ENCODE results near the gene KRT39.

KRT39 gene

DNA sequence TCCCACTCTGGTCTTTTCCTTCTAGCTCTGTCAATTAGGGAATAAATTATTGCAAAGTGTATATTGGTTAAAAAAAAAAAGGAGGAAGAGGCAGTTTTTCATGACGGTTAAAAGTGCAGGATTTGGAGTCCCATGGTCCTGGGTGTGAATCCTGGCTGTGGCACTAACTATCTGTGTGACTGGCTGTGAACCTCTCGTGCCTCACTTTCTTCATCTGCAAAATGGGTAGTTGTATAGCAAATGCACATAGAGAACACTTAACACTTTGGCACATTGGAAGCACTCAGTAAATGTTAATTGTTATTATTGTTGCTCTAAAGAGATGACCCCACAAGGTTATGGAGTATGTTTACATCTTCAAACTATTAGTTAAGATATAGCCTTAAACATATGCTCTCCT, 18.8 kb downstream of the KRT39 start:
- H3K4me3 ChIP-seq (ENCODE audit: low read depth, low read length), result no peak overlapping the region
- CTCF ChIA-PET, result interaction anchor here (1.0 kb wide), 1 partner anchor 21 kb away, joined by 3 read pairs; no protein-coding TSS in a partner anchor
- TF ChIP-seq, protein P1, sequence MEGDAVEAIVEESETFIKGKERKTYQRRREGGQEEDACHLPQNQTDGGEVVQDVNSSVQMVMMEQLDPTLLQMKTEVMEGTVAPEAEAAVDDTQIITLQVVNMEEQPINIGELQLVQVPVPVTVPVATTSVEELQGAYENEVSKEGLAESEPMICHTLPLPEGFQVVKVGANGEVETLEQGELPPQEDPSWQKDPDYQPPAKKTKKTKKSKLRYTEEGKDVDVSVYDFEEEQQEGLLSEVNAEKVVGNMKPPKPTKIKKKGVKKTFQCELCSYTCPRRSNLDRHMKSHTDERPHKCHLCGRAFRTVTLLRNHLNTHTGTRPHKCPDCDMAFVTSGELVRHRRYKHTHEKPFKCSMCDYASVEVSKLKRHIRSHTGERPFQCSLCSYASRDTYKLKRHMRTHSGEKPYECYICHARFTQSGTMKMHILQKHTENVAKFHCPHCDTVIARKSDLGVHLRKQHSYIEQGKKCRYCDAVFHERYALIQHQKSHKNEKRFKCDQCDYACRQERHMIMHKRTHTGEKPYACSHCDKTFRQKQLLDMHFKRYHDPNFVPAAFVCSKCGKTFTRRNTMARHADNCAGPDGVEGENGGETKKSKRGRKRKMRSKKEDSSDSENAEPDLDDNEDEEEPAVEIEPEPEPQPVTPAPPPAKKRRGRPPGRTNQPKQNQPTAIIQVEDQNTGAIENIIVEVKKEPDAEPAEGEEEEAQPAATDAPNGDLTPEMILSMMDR (IDR thresholded peaks at IDR 0.05; ENCODE audit: insufficient read depth, low read length, missing control alignments), result no peak
- no peak for DNase-seq (ENCODE audit: low read depth, low spot score)
- POLR2A ChIA-PET, result no interaction called here

DNA sequence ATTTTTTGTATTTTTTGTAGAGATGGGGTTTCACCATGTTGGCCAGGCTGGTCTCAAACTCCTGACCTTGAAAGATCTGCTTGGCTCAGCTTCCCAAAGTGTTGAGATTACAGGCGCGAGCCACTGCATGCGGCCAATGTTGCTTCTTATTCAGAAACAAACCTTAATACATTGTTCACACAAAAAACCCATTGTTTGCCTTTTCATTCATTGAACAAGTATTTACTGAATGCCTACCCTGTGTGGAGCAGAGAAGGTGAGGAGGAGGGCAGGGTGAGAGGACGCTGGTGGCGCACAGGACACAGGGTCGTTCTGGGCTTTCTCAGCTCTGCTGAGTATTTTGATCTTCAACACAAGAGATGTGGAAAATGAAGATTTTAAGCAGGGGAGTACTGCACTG, 21.3 kb downstream of the KRT39 start:
- H3K4me3 ChIP-seq (ENCODE audit: low read depth, low read length), result no peak overlapping the region
- no peak for DNase-seq (ENCODE audit: low read depth, low spot score)
- ChIA-PET POLR2A (no interaction called here), CTCF (no interaction called here)
- TF ChIP-seq, protein P1 (IDR thresholded peaks at IDR 0.05; ENCODE audit: insufficient read depth, low read length, missing control alignments), result no peak

GRCh38 chr17:40944531-40944930, 22.2 kb downstream of the KRT39 start:
- H3K4me3 ChIP-seq (ENCODE audit: low read depth, low read length), result no peak overlapping the region
- ChIA-PET POLR2A (no interaction called here), CTCF (interaction anchor here (1.4 kb wide), 1 partner anchor 704 kb away, joined by 3 read pairs; no protein-coding TSS in a partner anchor)
- no peak for DNase-seq (ENCODE audit: low read depth, low spot score)
- TF ChIP-seq, protein P1 (IDR thresholded peaks at IDR 0.05; ENCODE audit: insufficient read depth, low read length, missing control alignments), result no peak

DNA sequence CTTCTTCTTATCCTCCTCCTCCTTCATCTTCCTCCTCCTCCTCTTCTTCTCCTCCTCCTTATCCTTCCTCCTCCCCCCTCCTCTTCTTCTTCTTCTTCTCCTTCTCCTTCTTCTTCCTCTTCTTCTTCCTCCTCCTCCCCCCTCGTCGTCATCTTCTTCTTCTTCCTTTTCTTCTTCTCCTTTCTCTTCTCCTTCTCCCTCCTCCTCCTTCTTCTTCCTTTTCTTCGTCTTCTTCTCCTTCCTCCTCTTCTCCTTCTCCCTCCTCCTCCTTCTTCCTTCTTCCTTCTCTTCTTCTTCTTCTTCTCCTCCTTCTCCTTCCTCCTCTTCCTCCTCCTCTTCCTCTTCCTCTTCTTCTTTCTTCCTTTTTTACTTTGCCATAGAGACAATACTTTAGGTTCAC, 24.2 kb downstream of the KRT39 start:
- no peak for DNase-seq (ENCODE audit: low read depth, low spot score)
- TF ChIP-seq, protein P1 (IDR thresholded peaks at IDR 0.05; ENCODE audit: insufficient read depth, low read length, missing control alignments), result no peak
- H3K4me3 ChIP-seq (ENCODE audit: low read depth, low read length), result no peak overlapping the region
- POLR2A ChIA-PET, result no interaction called here
- CTCF ChIA-PET, result no interaction called here

DNA sequence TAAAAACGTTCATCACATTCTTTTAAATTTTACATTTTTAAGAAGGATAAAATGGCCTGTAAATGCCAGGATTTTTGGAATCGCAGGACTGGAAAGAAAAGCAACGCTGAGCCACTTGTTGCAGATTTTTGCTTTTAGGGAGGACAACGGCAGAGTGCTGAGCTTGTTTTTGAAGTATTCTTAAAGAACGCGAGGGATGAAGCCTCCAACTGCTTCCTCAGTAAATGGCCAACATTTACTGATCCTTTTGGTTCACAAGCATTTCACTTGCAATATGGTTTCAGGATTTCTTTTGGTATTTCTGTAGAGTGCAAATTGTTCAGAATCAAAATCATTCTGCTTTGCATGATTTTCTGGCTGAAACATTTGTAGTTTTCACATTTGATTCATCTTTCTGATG, 26.5 kb downstream of the KRT39 start:
- TF ChIP-seq, protein P1 (IDR thresholded peaks at IDR 0.05; ENCODE audit: insufficient read depth, low read length, missing control alignments), result no peak
- no peak for DNase-seq (ENCODE audit: low read depth, low spot score)
- no peak overlapping the region for H3K4me3 ChIP-seq (ENCODE audit: low read depth, low read length)
- CTCF ChIA-PET, result no interaction called here
- POLR2A ChIA-PET, result no interaction called here

DNA sequence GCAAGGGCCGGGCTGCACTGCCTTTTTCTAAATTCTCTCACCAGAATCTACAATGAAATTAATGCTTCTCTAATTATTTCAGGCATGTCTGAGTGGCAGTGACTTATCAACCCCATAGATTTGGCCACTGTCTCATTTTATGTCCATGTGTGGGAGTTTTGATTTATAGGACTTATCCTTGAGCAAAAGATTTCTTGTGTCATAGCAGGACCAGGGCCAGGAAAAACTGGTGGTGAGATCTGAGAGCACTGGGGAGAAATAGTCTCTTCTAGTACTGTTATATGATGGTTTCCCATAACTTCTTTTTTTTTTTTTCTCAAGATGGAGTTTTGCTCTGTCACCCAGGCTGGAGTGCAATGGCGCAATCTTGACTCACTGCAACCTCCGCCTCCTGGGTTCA, 27.8 kb downstream of the KRT39 start:
- DNase-seq (ENCODE audit: low read depth, low spot score), result peak; percentile 37
- ChIA-PET CTCF (no interaction called here), POLR2A (no interaction called here)
- TF ChIP-seq, protein P1 (IDR thresholded peaks at IDR 0.05; ENCODE audit: insufficient read depth, low read length, missing control alignments), result no peak
- H3K4me3 ChIP-seq (ENCODE audit: low read depth, low read length), result no peak overlapping the region
